ENCODE measurements around the gene NONO. TPM values are rescaled to one million over a fixed set of nuclear protein-coding genes. Genes with fewer than 3 reads are reported as not detected.

NONO gene
- total RNA-seq, 2 donors from 2014 or later, result 553 to 671 TPM

- H3K27me3 ChIP-seq (ENCODE audit: control insufficient read depth, insufficient read depth, low read length, poor library complexity, severe bottlenecking), result no peaks in the 10 kb centered on the region
- H3K4me3 Mint-ChIP-seq, result peak overlapping the region; percentile 91
- H3K9ac ChIP-seq (ENCODE audit: extremely low read depth, low read length, poor library complexity, severe bottlenecking), result no peak overlapping the region
- H3K4me1 Mint-ChIP-seq, result peaks cover 8% of the 10 kb centered on the region
- H3K27ac ChIP-seq (ENCODE audit: low read depth, low read length), result no peak overlapping the region
- no peaks in the 10 kb centered on the region for H3K4me1 ChIP-seq (ENCODE audit: control insufficient read depth, insufficient read depth, low read length)
- H3K36me3 Mint-ChIP-seq (ENCODE audit: low read depth), result peaks cover 34% of the 10 kb centered on the region
- peaks cover 62% of the 10 kb centered on the region for H3K9me3 Mint-ChIP-seq
- H3K27ac Mint-ChIP-seq, result no peak overlapping the region
- peaks cover 20% of the 10 kb centered on the region for H3K36me3 ChIP-seq (ENCODE audit: control insufficient read depth, insufficient read depth, low read length)
- H3K27me3 Mint-ChIP-seq (ENCODE audit: insufficient read depth), result no peaks in the 10 kb centered on the region
- peak overlapping the region; percentile 83 for H3K4me3 ChIP-seq (ENCODE audit: low read length)
- no peaks in the 10 kb centered on the region for H3K9me3 ChIP-seq (ENCODE audit: control insufficient read depth, low read length)
- 67% methylated on average over 2 of the region's 2 CpGs; no CpG with 5 or more reads in 1 of the 2 experiments for WGBS, 2 experiments (ENCODE audit: insufficient coverage in 1 of 2, insufficient read length in 1 of 2)
- TF ChIP-seq CTCF (conservative IDR thresholded peaks at IDR 0.05), result no peak
- DNase-seq, result no peak
Measured at GRCh38 chrX:71252221-71252620, 31.2 kb upstream of the NONO start.

GRCh38 chrX:71253253-71254091 is 30.0 kb upstream of the NONO start:
- peak overlapping the region; percentile 55 for H3K9ac ChIP-seq (ENCODE audit: extremely low read depth, low read length, poor library complexity, severe bottlenecking)
- Mint-ChIP-seq H3K9me3 (peaks cover 53% of the 10 kb centered on the region), H3K4me1 (peaks cover 8% of the 10 kb centered on the region), H3K36me3 (ENCODE audit: low read depth) (peaks cover 23% of the 10 kb centered on the region), H3K27ac (peak overlapping the region; percentile 95), H3K27me3 (ENCODE audit: insufficient read depth) (no peaks in the 10 kb centered on the region), H3K4me3 (peak overlapping the region; percentile 91)
- whole genome bisulfite sequencing, 2 experiments (ENCODE audit: insufficient coverage in 1 of 2, insufficient read length in 1 of 2), result 0% methylated on average over 1 to 22 of the region's 35 CpGs
- H3K4me3 ChIP-seq (ENCODE audit: low read length), result peak overlapping the region; percentile 83
- no peaks in the 10 kb centered on the region for H3K4me1 ChIP-seq (ENCODE audit: control insufficient read depth, insufficient read depth, low read length)
- H3K36me3 ChIP-seq (ENCODE audit: control insufficient read depth, insufficient read depth, low read length), result peaks cover 16% of the 10 kb centered on the region
- peak; percentile 66 for TF ChIP-seq CTCF (conservative IDR thresholded peaks at IDR 0.05)
- no peaks in the 10 kb centered on the region for H3K9me3 ChIP-seq (ENCODE audit: control insufficient read depth, low read length)
- H3K27ac ChIP-seq (ENCODE audit: low read depth, low read length), result no peak overlapping the region
- H3K27me3 ChIP-seq (ENCODE audit: control insufficient read depth, insufficient read depth, low read length, poor library complexity, severe bottlenecking), result no peaks in the 10 kb centered on the region
- DNase-seq, result peak; percentile 78

- Mint-ChIP-seq H3K9me3 (peaks cover 46% of the 10 kb centered on the region), H3K27me3 (ENCODE audit: insufficient read depth) (no peaks in the 10 kb centered on the region), H3K27ac (peak within 1 kb of the TSS; percentile 95), H3K4me3 (peak within 1 kb of the TSS; percentile 91), H3K4me1 (peaks cover 8% of the 10 kb centered on the region), H3K36me3 (ENCODE audit: low read depth) (peaks cover 15% of the 10 kb centered on the region)
- Histone ChIP-seq H3K9me3 (ENCODE audit: control insufficient read depth, low read length) (no peaks in the 10 kb centered on the region), H3K4me3 (ENCODE audit: low read length) (peak within 1 kb of the TSS; percentile 83), H3K4me1 (ENCODE audit: control insufficient read depth, insufficient read depth, low read length) (no peaks in the 10 kb centered on the region), H3K27ac (ENCODE audit: low read depth, low read length) (peak within 1 kb of the TSS; percentile 63), H3K27me3 (ENCODE audit: control insufficient read depth, insufficient read depth, low read length, poor library complexity, severe bottlenecking) (no peaks in the 10 kb centered on the region), H3K36me3 (ENCODE audit: control insufficient read depth, insufficient read depth, low read length) (peaks cover 9% of the 10 kb centered on the region), H3K9ac (ENCODE audit: extremely low read depth, low read length, poor library complexity, severe bottlenecking) (peak within 1 kb of the TSS; percentile 55)
- no peak for TF ChIP-seq CTCF (conservative IDR thresholded peaks at IDR 0.05)
- peak; percentile 92 for DNase-seq
- WGBS, 2 experiments (ENCODE audit: insufficient coverage in 1 of 2, insufficient read length in 1 of 2), result 0% methylated on average over 10 to 48 of the region's 54 CpGs
Measured at GRCh38 chrX:71254092-71254963, 29.1 kb upstream of the NONO start, which contains the start of gene ZMYM3. Gene ZMYM3 (minus strand): TSS chrX:71254140. CDS start chrX:71253255, 885 bp downstream.
